Ectodermal cell (in vitro differentiated cells): Measurements from ENCODE around the gene SLC31A2. TPM values are rescaled to one million over a fixed set of nuclear protein-coding genes. Genes with fewer than 3 reads are reported as not detected.
"Not testable (repeated sequence)": the region's sequence is repeated elsewhere in the genome, so short reads cannot be mapped to it uniquely, and the experiment has no call there.

ENCODE experiments used
- H3K27ac ChIP-seq: 2 replicates; pipeline ENCODE4 v1.7.0; 2013; ENCODE audit warnings: mild to moderate bottlenecking, low read depth, low read length; ENCODE audit not compliant: insufficient read depth, poor library complexity, severe bottlenecking
- H3K27me3 ChIP-seq: 2 replicates; pipeline ENCODE4 v1.7.0; 2013; ENCODE audit warnings: mild to moderate bottlenecking, low read length; ENCODE audit not compliant: insufficient read depth, control insufficient read depth, poor library complexity, severe bottlenecking
- H3K36me3 ChIP-seq: one replicate; pipeline ENCODE4 v1.7.0; 2013; ENCODE audit warnings: low read length; ENCODE audit not compliant: control insufficient read depth, insufficient read depth
- H3K4me1 ChIP-seq: one replicate; pipeline ENCODE4 v1.7.0; 2013; ENCODE audit warnings: low read length; ENCODE audit not compliant: control insufficient read depth, insufficient read depth
- H3K4me3 ChIP-seq: 2 replicates; pipeline ENCODE4 v1.7.0; 2013; ENCODE audit warnings: low read depth, low read length, control low read depth; ENCODE audit not compliant: insufficient read depth
- H3K9me3 ChIP-seq: 2 replicates; pipeline ENCODE4 v1.7.0; 2013; ENCODE audit warnings: mild to moderate bottlenecking, low read length, moderate library complexity; ENCODE audit not compliant: control insufficient read depth
- WGBS, 2 experiments: methylation state at CpG; one replicate each; pipeline ENCODE4 v1.1.7; 2013; ENCODE audit warnings: missing lambda C conversion rate in 2 of 2; 5-methylcytosine and 5-hydroxymethylcytosine counted together
- polyA plus RNA-seq, 4 experiments: library from polyadenylated mRNA; stranded (reverse); fragments of 50-300 nt; gene quantifications; one replicate each; pipeline ENCODE4 v1.2.3, GENCODE V29; 2013

Gene SLC31A2, protein sequence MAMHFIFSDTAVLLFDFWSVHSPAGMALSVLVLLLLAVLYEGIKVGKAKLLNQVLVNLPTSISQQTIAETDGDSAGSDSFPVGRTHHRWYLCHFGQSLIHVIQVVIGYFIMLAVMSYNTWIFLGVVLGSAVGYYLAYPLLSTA
- polyA plus RNA-seq (2013, experiment 1 of 4): 2.4 TPM
- 1.9 TPM for polyA plus RNA-seq (2013, experiment 2 of 4)
- polyA plus RNA-seq (2013, experiment 3 of 4): 2.1 TPM
- polyA plus RNA-seq (2013, experiment 4 of 4): 2.0 TPM

DNA sequence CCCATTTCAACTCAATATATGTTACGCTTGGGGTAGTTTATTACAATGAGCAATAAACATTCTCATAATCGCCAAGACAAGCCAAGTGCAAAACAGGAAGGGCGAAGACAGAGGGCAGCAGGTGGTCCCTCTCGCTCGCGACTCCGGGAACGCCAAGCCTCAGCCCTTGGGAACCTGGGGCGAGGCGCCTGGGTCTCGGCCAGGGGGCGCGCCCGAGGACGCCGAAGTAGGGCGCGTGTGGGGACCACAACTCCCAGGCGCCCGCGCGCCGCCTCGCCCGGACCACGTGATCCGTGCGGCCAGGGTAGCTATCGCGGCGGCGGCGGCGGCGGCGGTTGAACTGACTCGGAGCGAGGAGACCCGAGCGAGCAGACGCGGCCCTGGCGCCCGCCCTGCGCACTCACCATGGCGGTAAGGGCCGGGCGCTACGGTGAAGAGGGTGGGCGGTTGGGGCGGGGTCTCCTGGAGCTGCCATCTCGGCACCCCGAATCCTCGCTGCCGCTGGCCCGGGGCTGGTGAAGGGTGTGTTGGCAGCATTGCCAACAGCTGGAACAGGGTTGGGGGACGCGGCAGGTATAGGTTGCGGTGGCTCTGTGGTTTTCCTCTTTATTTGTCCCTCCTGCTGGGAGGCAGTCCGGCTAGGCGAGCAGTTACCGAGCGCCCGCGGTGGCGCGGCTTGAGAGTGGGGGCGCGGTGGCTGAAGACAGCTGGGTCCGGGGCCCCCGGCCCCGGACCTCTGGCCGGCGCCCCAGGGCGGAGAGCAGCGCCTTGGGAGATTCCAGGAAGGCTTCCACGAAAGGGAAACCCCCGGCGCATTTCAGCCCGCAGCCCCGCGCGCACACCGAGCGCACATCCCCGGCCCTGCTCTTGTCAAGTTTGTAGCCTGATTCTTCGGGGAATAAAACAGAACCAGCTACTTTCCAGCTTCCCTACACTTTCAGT is at the start of gene SLC31A2:
TSS of gene SLC31A2 (plus strand) at position 338 of the 942 bp plus-strand sequence. CDS start at position 406, 68 bp downstream.
- peaks cover 18% of the 10 kb centered on the region for H3K27me3 ChIP-seq
- H3K27ac ChIP-seq: no peak within 1 kb of the TSS
- H3K9me3 ChIP-seq: no peaks in the 10 kb centered on the region
- no peaks in the 10 kb centered on the region for H3K4me1 ChIP-seq
- H3K36me3 ChIP-seq: no peaks in the 10 kb centered on the region
- H3K4me3 ChIP-seq: peak within 1 kb of the TSS; percentile 63
- 2% methylated on average over 87 of the region's 87 CpGs for WGBS, 2 experiments

DNA sequence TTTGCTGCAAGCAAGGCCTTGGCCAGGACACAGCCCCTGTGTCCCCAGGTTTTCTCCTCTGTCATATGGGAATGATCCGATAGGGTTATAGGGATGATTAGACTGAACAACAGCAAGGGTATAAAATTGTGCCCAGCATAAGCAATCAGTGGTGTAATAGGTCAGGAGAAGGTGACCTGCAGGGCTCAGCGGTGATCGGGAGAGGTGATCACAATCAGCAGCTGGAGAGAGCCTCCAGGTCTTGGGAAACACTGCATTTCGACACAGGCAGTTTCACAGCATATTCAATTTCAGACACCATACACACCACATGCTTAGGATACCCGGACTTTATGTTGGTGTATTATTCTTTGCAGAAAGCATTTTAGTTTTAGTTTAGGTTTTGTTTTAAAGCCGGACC is 45.5 kb upstream of the SLC31A2 start:
- not testable (repeated sequence) for H3K36me3 ChIP-seq, H3K27ac ChIP-seq, H3K4me1 ChIP-seq, H3K4me3 ChIP-seq, H3K9me3 ChIP-seq, H3K27me3 ChIP-seq
- WGBS, 2 experiments: no CpG with 5 or more reads among the region's 6 CpGs

DNA sequence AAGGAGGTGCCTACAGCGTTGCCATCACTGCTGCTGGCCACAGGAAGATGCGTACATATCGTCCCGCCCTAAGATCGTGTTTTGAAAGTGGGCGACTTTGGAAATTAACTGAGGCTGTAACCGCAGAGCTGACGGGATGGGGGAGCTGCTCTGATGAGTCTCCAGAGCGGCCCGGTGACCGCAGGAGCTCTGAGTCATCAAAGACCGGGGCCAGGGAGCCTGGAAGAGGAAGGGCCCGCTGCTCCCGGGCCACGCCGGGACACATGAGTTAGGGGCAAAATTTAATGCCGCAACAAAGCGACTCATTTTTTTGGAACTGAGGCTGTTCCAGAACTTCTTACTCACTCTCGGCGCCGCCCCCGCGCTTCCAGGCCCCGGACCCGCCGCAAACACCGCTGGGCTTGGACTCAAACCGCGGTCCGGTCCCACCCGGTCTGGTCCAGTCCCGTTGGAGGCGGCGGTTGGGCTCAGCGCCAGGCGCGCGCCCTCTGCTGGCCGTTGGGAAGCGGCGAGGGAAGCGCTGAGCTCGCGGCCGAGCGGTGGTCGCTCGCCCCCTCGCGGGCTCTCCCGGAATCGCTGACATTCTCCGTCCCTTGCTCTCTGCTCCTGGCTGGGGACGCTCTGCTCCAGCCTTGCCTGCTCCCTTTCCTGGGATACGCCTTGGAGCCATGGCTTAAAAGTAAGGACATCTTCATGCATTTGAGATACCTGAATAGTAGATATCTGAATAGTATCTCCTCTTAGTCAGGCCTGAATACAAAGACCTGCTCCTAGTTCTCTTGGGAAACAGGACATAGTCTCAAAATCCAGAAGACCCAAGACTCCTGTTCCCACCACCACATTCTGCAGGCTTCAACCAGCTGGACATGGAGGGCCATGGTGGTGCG is 39.5 kb upstream of the SLC31A2 start:
- not testable (repeated sequence) for H3K9me3 ChIP-seq, H3K27me3 ChIP-seq, H3K4me3 ChIP-seq, H3K27ac ChIP-seq, H3K36me3 ChIP-seq, H3K4me1 ChIP-seq
- 19 to 20% methylated on average over 10 to 13 of the region's 56 CpGs for WGBS, 2 experiments

- WGBS, 2 experiments: 11 to 36% methylated on average over 1 of the region's 54 CpGs
- H3K4me1 ChIP-seq, H3K27me3 ChIP-seq, H3K27ac ChIP-seq, H3K36me3 ChIP-seq, H3K9me3 ChIP-seq, H3K4me3 ChIP-seq: not testable (repeated sequence)
Observed at GRCh38 chr9:113112706-113113510, 37.9 kb upstream of the SLC31A2 start.

DNA sequence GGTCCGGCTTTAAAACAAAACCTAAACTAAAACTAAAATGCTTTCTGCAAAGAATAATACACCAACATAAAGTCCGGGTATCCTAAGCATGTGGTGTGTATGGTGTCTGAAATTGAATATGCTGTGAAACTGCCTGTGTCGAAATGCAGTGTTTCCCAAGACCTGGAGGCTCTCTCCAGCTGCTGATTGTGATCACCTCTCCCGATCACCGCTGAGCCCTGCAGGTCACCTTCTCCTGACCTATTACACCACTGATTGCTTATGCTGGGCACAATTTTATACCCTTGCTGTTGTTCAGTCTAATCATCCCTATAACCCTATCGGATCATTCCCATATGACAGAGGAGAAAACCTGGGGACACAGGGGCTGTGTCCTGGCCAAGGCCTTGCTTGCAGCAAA is 32.0 kb upstream of the SLC31A2 start:
- WGBS, 2 experiments: no CpG with 5 or more reads among the region's 6 CpGs
- H3K4me1 ChIP-seq, H3K27me3 ChIP-seq, H3K27ac ChIP-seq, H3K4me3 ChIP-seq, H3K9me3 ChIP-seq, H3K36me3 ChIP-seq: not testable (repeated sequence)

DNA sequence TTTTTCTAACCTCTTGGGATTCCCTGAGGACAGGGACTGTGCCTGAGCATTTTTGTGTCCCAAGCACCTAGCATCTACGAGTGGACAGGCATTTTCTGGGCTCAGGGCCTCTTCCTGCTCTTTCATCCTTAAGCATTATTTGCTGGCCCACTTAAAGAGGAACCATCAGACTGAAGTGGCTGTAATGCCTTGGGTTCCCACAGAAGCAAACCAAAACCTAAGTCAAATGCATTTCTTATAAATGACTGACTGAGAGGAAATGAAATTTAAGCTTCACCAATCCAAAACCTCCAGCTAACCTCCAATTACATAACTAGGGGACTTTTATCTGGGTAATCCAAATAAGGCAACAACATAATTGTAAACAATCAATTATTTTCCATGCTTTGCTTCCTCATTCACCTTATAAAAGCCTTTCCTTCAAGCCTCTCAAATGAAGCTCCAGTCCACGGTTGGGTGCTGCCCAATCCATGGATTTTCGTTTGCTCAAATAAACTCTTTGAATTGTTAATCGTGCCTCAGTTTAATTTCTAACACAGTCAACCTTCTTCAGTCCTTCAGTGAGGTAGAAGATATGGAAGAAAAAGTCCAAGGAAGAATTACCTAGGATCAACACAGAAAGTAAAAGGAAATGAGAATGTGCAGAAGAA is 25.3 kb upstream of the SLC31A2 start:
- H3K4me3 ChIP-seq: no peak overlapping the region
- H3K9me3 ChIP-seq: no peaks in the 10 kb centered on the region
- no peak overlapping the region for H3K27ac ChIP-seq
- 92 to 93% methylated on average over 3 to 4 of the region's 4 CpGs for WGBS, 2 experiments
- H3K4me1 ChIP-seq: no peaks in the 10 kb centered on the region
- no peaks in the 10 kb centered on the region for H3K36me3 ChIP-seq
- H3K27me3 ChIP-seq: no peaks in the 10 kb centered on the region

GRCh38 chr9:113129466-113129865 is 21.3 kb upstream of the SLC31A2 start:
- Histone ChIP-seq H3K27me3 (no peaks in the 10 kb centered on the region), H3K4me1 (no peaks in the 10 kb centered on the region), H3K36me3 (no peaks in the 10 kb centered on the region), H3K27ac (no peak overlapping the region), H3K4me3 (no peak overlapping the region), H3K9me3 (no peaks in the 10 kb centered on the region)

GRCh38 chr9:113129884-113130283 is 20.9 kb upstream of the SLC31A2 start:
- H3K27me3 ChIP-seq: no peaks in the 10 kb centered on the region
- no peaks in the 10 kb centered on the region for H3K4me1 ChIP-seq
- no peak overlapping the region for H3K4me3 ChIP-seq
- no peak overlapping the region for H3K27ac ChIP-seq
- no peaks in the 10 kb centered on the region for H3K36me3 ChIP-seq
- 57 to 66% methylated on average over 4 of the region's 4 CpGs for WGBS, 2 experiments
- H3K9me3 ChIP-seq: no peaks in the 10 kb centered on the region

GRCh38 chr9:113131689-113132151 is 19.1 kb upstream of the SLC31A2 start:
- no peaks in the 10 kb centered on the region for H3K9me3 ChIP-seq
- H3K4me3 ChIP-seq: no peak overlapping the region
- WGBS, 2 experiments: 32 to 33% methylated on average over 3 of the region's 3 CpGs
- H3K36me3 ChIP-seq: no peaks in the 10 kb centered on the region
- no peaks in the 10 kb centered on the region for H3K4me1 ChIP-seq
- H3K27ac ChIP-seq: no peak overlapping the region
- H3K27me3 ChIP-seq: no peaks in the 10 kb centered on the region
